Gastroesophageal sphincter (tissue), 4 donors: ENCODE measurements around the gene ECHDC1. TPM values are rescaled to one million over a fixed set of nuclear protein-coding genes. Genes with fewer than 3 reads are reported as not detected.

Source experiments
- ATAC-seq: fragments of 150-250 bp; one replicate; pipeline ENCODE4 v1.9.1; 2016; ENCODE audit warnings: mild to moderate bottlenecking, moderate library complexity
- H3K27ac ChIP-seq, 4 donors: fragments of 200-600 bp; sonication (generic) in 3 of 4; 1 replicate in 3 of 4; 2 replicates in 1 of 4; pipeline ENCODE4 v1.5.1; 2016 to 2019
- H3K27me3 ChIP-seq: fragments of 200-600 bp; sonication (generic); one replicate; pipeline ENCODE4 v1.5.1; 2019
- H3K36me3 ChIP-seq, 2 donors: fragments of 200-600 bp; sonication (generic); one replicate each; pipeline ENCODE4 v1.5.1; 2019; ENCODE audit warnings: control low read depth in 1 of 2
- H3K4me1 ChIP-seq, 3 donors: fragments of 200-600 bp; sonication (generic); 1 replicate in 2 of 3; 2 replicates in 1 of 3; pipeline ENCODE4 v1.5.1; 2016 to 2019; ENCODE audit warnings: control low read depth in 2 of 3
- H3K4me3 ChIP-seq, 2 donors: fragments of 200-600 bp; sonication (generic); one replicate each; pipeline ENCODE4 v1.5.1; 2019; ENCODE audit warnings: mild to moderate bottlenecking in 1 of 2, moderate library complexity in 1 of 2
- H3K9me3 ChIP-seq, 3 donors: fragments of 200-600 bp; sonication (generic); one replicate each; pipeline ENCODE4 v1.5.1; 2017 to 2019; ENCODE audit warnings: control low read depth in 2 of 3
- EP300 ChIP-seq: sonication (generic); formaldehyde crosslinking; IDR thresholded peaks from one replicate; pipeline ENCODE4 v1.6.1; 2017; ENCODE audit warnings: antibody characterized with exemption, mild to moderate bottlenecking
- POLR2A ChIP-seq, 2 donors: fragments of 450-650 bp; IDR thresholded peaks; one replicate each; pipeline ENCODE4 v1.6.1; 2017; ENCODE audit warnings: antibody characterized with exemption in 2 of 2, mild to moderate bottlenecking in 2 of 2, moderate library complexity in 1 of 2
- POLR2AphosphoS5 ChIP-seq: sonication (generic); formaldehyde crosslinking; IDR thresholded peaks from one replicate; pipeline ENCODE4 v1.6.1; 2017; ENCODE audit warnings: antibody characterized with exemption
- WGBS, 2 donors: methylation state at CpG; one replicate each; pipeline ENCODE4 v1.1.5; 2018; ENCODE audit warnings: low coverage in 1 of 2; 5-methylcytosine and 5-hydroxymethylcytosine counted together
- total RNA-seq, 4 donors: library from RNA; depleted of rRNA; stranded (reverse); fragments of >200 nt; gene quantifications; one replicate each; pipeline ENCODE4 v1.1.0, GENCODE V29; 2016
- TF ChIP-seq, protein P1 (sequence below), 4 experiments: fragments of 200-600 bp in 2 of 4; fragments of 450-650 bp in 2 of 4; sonication (generic) in 1 of 4; IDR thresholded peaks; one replicate each; pipeline ENCODE4 v1.5.1; 2017 to 2019; ENCODE audit warnings: antibody characterized with exemption in 4 of 4, mild to moderate bottlenecking in 2 of 4, moderate library complexity in 2 of 4

ECHDC1 gene
- total RNA-seq, 4 donors from 2014 or later: 52.0 to 74.4 (median 58.9) TPM

DNA sequence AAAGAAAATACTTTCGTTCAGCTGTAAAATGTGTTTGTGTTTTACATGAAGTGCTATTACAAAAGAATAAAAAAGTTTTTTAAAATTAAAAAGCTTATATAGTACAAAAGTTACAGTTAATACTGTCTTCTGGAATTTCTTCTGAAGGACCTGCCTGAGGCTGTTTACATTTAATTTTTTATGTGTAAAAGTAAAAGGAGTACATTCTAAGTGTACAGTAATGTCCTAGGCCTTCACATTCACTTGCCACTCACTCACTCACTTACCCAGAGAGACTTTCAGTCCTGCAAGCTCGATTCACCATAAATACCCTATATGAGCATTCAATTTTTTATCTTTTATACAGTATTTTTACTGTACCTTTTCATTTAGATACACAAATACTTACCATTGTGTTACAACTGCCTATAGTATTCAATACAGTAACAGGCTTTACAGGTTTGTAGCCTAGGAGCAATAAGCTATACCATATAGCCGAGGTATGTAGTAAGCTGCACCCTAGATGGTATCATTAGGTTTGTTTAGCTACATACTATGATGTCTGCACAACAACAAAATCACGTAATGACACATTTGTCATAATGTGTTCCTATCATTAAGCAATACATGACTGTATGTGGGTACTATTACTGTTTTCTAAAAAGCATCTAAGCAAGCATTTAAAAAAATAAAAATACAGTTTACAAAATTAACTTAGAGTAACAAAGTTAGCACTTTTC, 43.7 kb downstream of the ECHDC1 start:
- WGBS, 2 donors: 69 to 71% methylated on average over 4 of the region's 4 CpGs

DNA sequence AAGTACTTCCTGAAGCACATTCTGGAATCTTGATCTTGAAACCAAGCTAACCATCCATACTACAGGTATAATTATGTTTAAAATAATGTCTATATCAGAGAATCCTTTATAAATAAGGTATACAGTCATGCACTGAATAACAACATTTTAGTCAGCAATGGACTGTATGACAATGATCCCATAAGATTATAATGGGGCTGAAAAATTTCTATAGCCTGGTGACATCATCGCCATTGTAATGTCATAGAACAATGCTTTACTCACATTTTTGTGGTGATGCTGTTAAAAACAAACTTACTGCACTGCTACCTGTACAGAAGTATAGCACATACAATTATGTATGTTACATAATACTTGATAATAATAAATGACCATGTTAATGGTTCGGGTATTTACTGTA, 44.9 kb downstream of the ECHDC1 start:
- no peaks in the 10 kb centered on the region for H3K9me3 ChIP-seq
- ATAC-seq: no peak
- no peak overlapping the region for H3K27ac ChIP-seq
- H3K4me1 ChIP-seq: peaks cover 6 to 40% (median 6%) of the 10 kb centered on the region in 3 donors
- no peak overlapping the region for H3K4me3 ChIP-seq
- H3K36me3 ChIP-seq: peaks cover 0 to 5% of the 10 kb centered on the region in 2 donors
- H3K27me3 ChIP-seq: no peaks in the 10 kb centered on the region
- 58 to 80% methylated on average over 2 of the region's 2 CpGs for WGBS, 2 donors
- TF ChIP-seq, protein P1, sequence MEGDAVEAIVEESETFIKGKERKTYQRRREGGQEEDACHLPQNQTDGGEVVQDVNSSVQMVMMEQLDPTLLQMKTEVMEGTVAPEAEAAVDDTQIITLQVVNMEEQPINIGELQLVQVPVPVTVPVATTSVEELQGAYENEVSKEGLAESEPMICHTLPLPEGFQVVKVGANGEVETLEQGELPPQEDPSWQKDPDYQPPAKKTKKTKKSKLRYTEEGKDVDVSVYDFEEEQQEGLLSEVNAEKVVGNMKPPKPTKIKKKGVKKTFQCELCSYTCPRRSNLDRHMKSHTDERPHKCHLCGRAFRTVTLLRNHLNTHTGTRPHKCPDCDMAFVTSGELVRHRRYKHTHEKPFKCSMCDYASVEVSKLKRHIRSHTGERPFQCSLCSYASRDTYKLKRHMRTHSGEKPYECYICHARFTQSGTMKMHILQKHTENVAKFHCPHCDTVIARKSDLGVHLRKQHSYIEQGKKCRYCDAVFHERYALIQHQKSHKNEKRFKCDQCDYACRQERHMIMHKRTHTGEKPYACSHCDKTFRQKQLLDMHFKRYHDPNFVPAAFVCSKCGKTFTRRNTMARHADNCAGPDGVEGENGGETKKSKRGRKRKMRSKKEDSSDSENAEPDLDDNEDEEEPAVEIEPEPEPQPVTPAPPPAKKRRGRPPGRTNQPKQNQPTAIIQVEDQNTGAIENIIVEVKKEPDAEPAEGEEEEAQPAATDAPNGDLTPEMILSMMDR (IDR thresholded peaks at IDR 0.05): no peak
- TF ChIP-seq EP300: no peak
- TF ChIP-seq POLR2A (IDR thresholded peaks at IDR 0.05): no peak
- no peak for TF ChIP-seq POLR2AphosphoS5

More for the DNA sequence above, 43.7 kb downstream of the ECHDC1 start:
- Histone ChIP-seq H3K36me3 (peaks cover 0 to 5% of the 10 kb centered on the region in 2 donors), H3K4me1 (peaks cover 6 to 43% (median 6%) of the 10 kb centered on the region in 3 donors), H3K27me3 (no peaks in the 10 kb centered on the region), H3K27ac (peak overlapping the region in 2 of 4 donors; percentile 21 to 26), H3K4me3 (no peak overlapping the region), H3K9me3 (no peaks in the 10 kb centered on the region)
- no peak for ATAC-seq
- TF ChIP-seq, protein P1 (IDR thresholded peaks at IDR 0.05): no peak
- TF ChIP-seq EP300 (no peak), POLR2A (IDR thresholded peaks at IDR 0.05) (no peak), POLR2AphosphoS5 (no peak)

DNA sequence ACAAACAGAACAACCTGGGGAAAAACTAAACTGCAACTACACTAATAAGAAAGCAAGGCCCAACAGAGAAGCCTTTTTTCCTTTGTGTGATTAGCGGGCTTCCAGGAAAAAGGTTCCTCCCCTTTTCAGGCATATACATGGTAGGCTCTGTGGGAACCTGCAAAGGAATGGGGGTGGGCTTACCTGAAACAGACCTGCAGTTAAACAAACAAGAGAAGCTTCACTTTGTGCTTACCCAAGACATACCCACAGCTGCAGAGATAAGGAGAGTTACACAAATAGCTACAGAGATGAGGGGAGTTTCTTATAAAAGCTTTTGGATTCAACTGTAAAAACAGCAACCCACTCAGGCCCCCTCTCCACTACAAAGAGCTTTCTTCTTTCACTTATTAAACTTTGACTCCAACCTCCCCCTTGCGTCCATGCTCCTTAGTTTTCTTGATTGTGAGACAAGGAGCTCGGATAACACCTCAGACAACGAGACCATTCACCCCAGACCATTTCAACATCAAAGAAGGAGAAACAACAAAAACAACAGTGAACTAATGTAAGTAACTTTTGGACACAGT, 45.8 kb downstream of the ECHDC1 start:
- ATAC-seq: no peak
- H3K4me3 ChIP-seq: no peak overlapping the region
- 83 to 95% methylated on average over 2 to 3 of the region's 4 CpGs for WGBS, 2 donors
- no peak overlapping the region for H3K27ac ChIP-seq
- no peaks in the 10 kb centered on the region for H3K27me3 ChIP-seq
- H3K36me3 ChIP-seq: peaks cover 0 to 5% of the 10 kb centered on the region in 2 donors
- peaks cover 6 to 31% (median 6%) of the 10 kb centered on the region in 3 donors for H3K4me1 ChIP-seq
- H3K9me3 ChIP-seq: no peaks in the 10 kb centered on the region
- TF ChIP-seq POLR2A (IDR thresholded peaks at IDR 0.05) (no peak), POLR2AphosphoS5 (no peak), EP300 (no peak)
- TF ChIP-seq, protein P1 (IDR thresholded peaks at IDR 0.05): no peak

DNA sequence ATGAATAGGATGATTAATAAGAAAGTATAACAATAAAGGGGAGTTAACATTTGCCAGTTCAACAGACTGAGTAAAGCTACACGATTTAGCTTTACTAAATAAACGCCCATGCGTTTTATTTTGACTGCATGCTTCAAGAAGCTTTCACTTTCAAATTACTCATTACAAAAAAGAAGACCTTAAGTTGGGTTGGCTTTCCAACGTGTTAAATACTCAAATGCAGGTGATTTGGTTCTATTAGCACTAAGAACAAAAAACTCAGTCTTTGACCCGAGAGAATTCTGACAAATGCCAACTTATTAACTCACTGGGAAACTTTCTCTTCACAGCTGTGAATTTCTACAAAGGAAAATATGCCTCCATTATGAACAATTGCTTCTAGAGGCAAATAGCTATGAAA, 51.9 kb downstream of the ECHDC1 start:
- TF ChIP-seq, protein P1 (IDR thresholded peaks at IDR 0.05): no peak
- TF ChIP-seq POLR2AphosphoS5: no peak
- TF ChIP-seq POLR2A (IDR thresholded peaks at IDR 0.05): no peak
- TF ChIP-seq EP300: no peak
- Histone ChIP-seq H3K4me3 (no peak overlapping the region), H3K27me3 (no peaks in the 10 kb centered on the region), H3K27ac (peak overlapping the region in 1 of 4 donors; percentile 30), H3K36me3 (peaks cover 0 to 26% of the 10 kb centered on the region in 2 donors), H3K4me1 (peaks cover 0 to 44% (median 7%) of the 10 kb centered on the region in 3 donors), H3K9me3 (no peaks in the 10 kb centered on the region)
- 14 to 50% methylated on average over 5 of the region's 5 CpGs for WGBS, 2 donors
- ATAC-seq: no peak
